Natural killer cell (primary cell): ENCODE measurements around the gene NOD1. TPM values are rescaled to one million over a fixed set of nuclear protein-coding genes. Genes with fewer than 3 reads are reported as not detected.
"Not testable (repeated sequence)": the region's sequence is repeated elsewhere in the genome, so short reads cannot be mapped to it uniquely, and the experiment has no call there.

Source experiments
- ATAC-seq, 3 donors: fragments of 150-1000 bp in 2 of 3; fragments of 200-7000 bp in 1 of 3; cut with Tn5 transposase; 1 replicate in 1 of 3; 2 replicates in 2 of 3; pipeline ENCODE4 v1.10.0; 2021; ENCODE audit warnings: mild to moderate bottlenecking in 2 of 3, moderate library complexity in 2 of 3
- DNase-seq, 2 donors: peaks; one replicate each; pipeline versions ENCODE4 v3.0.0 to v3.0.0-alpha.2; 2013 to 2021; ENCODE audit warnings: mixed read lengths in 1 of 2
- H3K27ac ChIP-seq: one replicate; pipeline ENCODE4 v1.5.1; 2013; ENCODE audit warnings: mild to moderate bottlenecking, low read length
- H3K27me3 ChIP-seq: one replicate; pipeline ENCODE4 v1.6.1; 2013; ENCODE audit warnings: low read length; ENCODE audit not compliant: control insufficient read depth, insufficient read depth
- H3K36me3 ChIP-seq: one replicate; pipeline ENCODE4 v1.6.1; 2013; ENCODE audit warnings: low read length; ENCODE audit not compliant: control insufficient read depth, insufficient read depth
- H3K4me1 ChIP-seq: one replicate; pipeline ENCODE4 v1.6.1; 2013; ENCODE audit warnings: low read length; ENCODE audit not compliant: control insufficient read depth, insufficient read depth
- H3K4me3 ChIP-seq: one replicate; pipeline ENCODE4 v1.5.1; 2013; ENCODE audit warnings: low read length
- H3K9me3 ChIP-seq: one replicate; pipeline ENCODE4 v1.6.1; 2013; ENCODE audit warnings: low read length; ENCODE audit not compliant: control insufficient read depth, insufficient read depth
- H3K27ac Mint-ChIP-seq, 2 donors: one replicate each; pipeline ENCODE4 v1.8.0; 2022; ENCODE audit warnings: mild to moderate bottlenecking in 2 of 2, mixed read lengths in 2 of 2, moderate library complexity in 1 of 2
- H3K27me3 Mint-ChIP-seq, 2 donors: one replicate each; pipeline ENCODE4 v1.8.0; 2022; ENCODE audit warnings: low read depth in 2 of 2, mixed read lengths in 2 of 2
- H3K36me3 Mint-ChIP-seq: one replicate; pipeline ENCODE4 v1.8.0; 2022; ENCODE audit warnings: mixed read lengths
- H3K4me1 Mint-ChIP-seq, 2 donors: one replicate each; pipeline ENCODE4 v1.8.0; 2022; ENCODE audit warnings: mixed read lengths in 2 of 2
- H3K4me3 Mint-ChIP-seq: one replicate; pipeline ENCODE4 v1.8.0; 2022; ENCODE audit warnings: mild to moderate bottlenecking, moderate library complexity, mixed read lengths
- H3K9me3 Mint-ChIP-seq, 2 donors: one replicate each; pipeline ENCODE4 v1.8.0; 2022; ENCODE audit warnings: mixed read lengths in 2 of 2
- CTCF ChIP-seq: fragments of 200-600 bp; IDR thresholded peaks from one replicate; pipeline ENCODE4 v1.8.0; 2022; ENCODE audit warnings: antibody characterized with exemption
- whole genome bisulfite sequencing: methylation state at CpG from one replicate; pipeline ENCODE4 v1.1.7; 2013; ENCODE audit warnings: missing lambda C conversion rate; ENCODE audit not compliant: insufficient coverage; 5-methylcytosine and 5-hydroxymethylcytosine counted together
- intact Hi-C: fragments of 100-400 bp; cut with micrococcal nuclease; formaldehyde crosslinking; loops from one replicate; pipeline ENCODE4 v1.14.2; 2022
- total RNA-seq, 4 donors: library from RNA; stranded (reverse); fragments of 120-200 nt in 1 of 4; gene quantifications; one replicate each; pipeline versions ENCODE4 v1.2.3 to v1.2.4, GENCODE V29; 2013 to 2022

NOD1 gene
- total RNA-seq, result 10 to 100 TPM; 28.2 to 32.4 (median 31.2) TPM
- total RNA-seq (2013), result 25.1 TPM

GRCh38 chr7:30478349-30479201, at the start of gene NOD1:
NOD1 (minus strand) TSS chr7:30478784; CDS start chr7:30456921, 21,863 bp downstream.
- H3K9me3 ChIP-seq, result no peaks in the 10 kb centered on the region
- Mint-ChIP-seq H3K27me3 (no peaks in the 10 kb centered on the region), H3K36me3 (no peaks in the 10 kb centered on the region), H3K4me3 (peak within 1 kb of the TSS; percentile 97), H3K4me1 (peaks cover 44 to 56% of the 10 kb centered on the region in 2 donors), H3K27ac (no peak within 1 kb of the TSS), H3K9me3 (no peaks in the 10 kb centered on the region)
- peaks cover 26% of the 10 kb centered on the region for H3K4me1 ChIP-seq
- TF ChIP-seq CTCF, result no peak
- no peaks in the 10 kb centered on the region for H3K27me3 ChIP-seq
- under 1% methylated on average over 74 of the region's 77 CpGs for WGBS
- peak within 1 kb of the TSS; percentile 84 for H3K27ac ChIP-seq
- intact Hi-C loops, result loop anchor here (1.0 kb wide), 1 partner anchor 27 kb away; no protein-coding TSS in a partner anchor
- peak within 1 kb of the TSS; percentile 91 for H3K4me3 ChIP-seq
- H3K36me3 ChIP-seq, result no peaks in the 10 kb centered on the region
- peak; percentile 47 to 74 for DNase-seq
- ATAC-seq, result peak; percentile 76 to 91 (median 80)

- H3K9me3 ChIP-seq, H3K27ac ChIP-seq, DNase-seq, H3K36me3 ChIP-seq, H3K27ac Mint-ChIP-seq, H3K4me1 ChIP-seq, intact Hi-C loops, H3K27me3 Mint-ChIP-seq, H3K27me3 ChIP-seq, H3K9me3 Mint-ChIP-seq, H3K4me3 ChIP-seq, H3K4me3 Mint-ChIP-seq, ATAC-seq, H3K36me3 Mint-ChIP-seq: not testable (repeated sequence)
- 100% methylated on average over 1 of the region's 1 CpG for WGBS
- H3K4me1 Mint-ChIP-seq, result peaks cover 15% of the 10 kb centered on the region in 2 donors
These were observed 48.7 kb upstream of the NOD1 start for GRCh38 chr7:30527297-30527696.

DNA sequence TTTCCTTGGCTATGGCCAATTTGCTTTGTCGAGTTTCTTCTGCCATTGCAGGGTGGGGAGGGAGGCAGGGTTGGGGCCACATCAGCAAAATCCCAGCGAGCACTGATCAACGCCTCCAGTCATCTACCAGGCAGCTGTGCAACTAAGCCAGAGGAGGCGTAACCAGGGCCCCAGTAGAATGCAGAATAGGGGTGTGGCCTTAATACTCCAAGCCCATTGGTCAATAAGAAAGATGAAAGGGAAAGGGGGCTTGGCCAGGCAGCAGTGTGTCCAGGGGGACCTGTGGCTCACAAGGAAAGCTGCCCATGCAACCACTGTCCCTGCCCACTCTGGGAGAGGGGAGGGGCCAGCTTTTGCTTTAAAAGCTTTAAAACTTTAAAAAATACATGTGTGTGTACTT, 47.6 kb upstream of the NOD1 start:
- WGBS, result 98% methylated on average over 4 of the region's 4 CpGs
- no peak for TF ChIP-seq CTCF
- intact Hi-C loops, result no loop called here
- Histone ChIP-seq H3K4me3 (no peak overlapping the region), H3K27me3 (no peaks in the 10 kb centered on the region), H3K36me3 (no peaks in the 10 kb centered on the region), H3K9me3 (no peaks in the 10 kb centered on the region), H3K27ac (no peak overlapping the region), H3K4me1 (no peaks in the 10 kb centered on the region)
- Mint-ChIP-seq H3K36me3 (no peaks in the 10 kb centered on the region), H3K27ac (no peak overlapping the region), H3K27me3 (no peaks in the 10 kb centered on the region), H3K4me3 (no peak overlapping the region), H3K4me1 (peaks cover 15% of the 10 kb centered on the region in 2 donors), H3K9me3 (no peaks in the 10 kb centered on the region)
- ATAC-seq, result no peak
- no peak for DNase-seq

DNA sequence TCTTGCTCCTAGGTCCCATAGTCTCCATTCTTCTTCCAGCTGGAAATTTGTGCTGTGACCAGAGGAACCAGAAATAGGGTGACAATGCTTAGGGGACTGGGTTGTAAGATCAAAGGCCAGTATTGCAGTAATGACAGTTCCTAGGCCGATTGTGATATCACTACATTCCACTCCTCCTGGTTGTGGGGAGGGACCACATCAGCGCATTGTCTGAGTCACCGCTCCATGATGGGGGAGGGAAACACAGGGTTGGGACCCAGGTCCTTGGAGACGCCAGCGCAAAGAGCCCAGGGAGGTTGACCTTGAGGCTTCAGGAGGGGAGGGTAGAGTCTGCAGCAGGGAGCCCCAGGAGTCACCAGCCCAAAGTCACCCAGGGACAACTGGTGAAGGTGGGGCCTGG, 46.8 kb upstream of the NOD1 start:
- Mint-ChIP-seq H3K4me1 (peaks cover 15% of the 10 kb centered on the region in 2 donors), H3K27ac (no peak overlapping the region), H3K27me3 (no peaks in the 10 kb centered on the region), H3K36me3 (no peaks in the 10 kb centered on the region), H3K9me3 (no peaks in the 10 kb centered on the region), H3K4me3 (no peak overlapping the region)
- H3K9me3 ChIP-seq, result no peaks in the 10 kb centered on the region
- H3K27ac ChIP-seq, result no peak overlapping the region
- intact Hi-C loops, result no loop called here
- H3K4me3 ChIP-seq, result no peak overlapping the region
- H3K4me1 ChIP-seq, result no peaks in the 10 kb centered on the region
- no peaks in the 10 kb centered on the region for H3K27me3 ChIP-seq
- H3K36me3 ChIP-seq, result no peaks in the 10 kb centered on the region
- ATAC-seq (no peak), DNase-seq (no peak)
- no peak for TF ChIP-seq CTCF
- WGBS, result 97% methylated on average over 4 of the region's 5 CpGs
